SK-N-SH (cell line): ENCODE results near the gene POFUT2.

ENCODE experiments used
- FOSL2 ChIP-seq: IDR thresholded peaks from 2 replicates; pipeline ENCODE4 v1.4.0; 2012; ENCODE audit warnings: low read depth, mild to moderate bottlenecking, moderate library complexity, borderline replicate concordance
- GATA2 ChIP-seq: sonication (generic); formaldehyde crosslinking; IDR thresholded peaks from 2 replicates; pipeline ENCODE4 v1.5.0; 2020; ENCODE audit warnings: mild to moderate bottlenecking, missing genetic modification reagents
- RAD21 ChIP-seq: IDR thresholded peaks from 2 replicates; pipeline ENCODE4 v1.6.1; 2012; ENCODE audit warnings: mild to moderate bottlenecking, low read length
- SIN3A ChIP-seq: IDR thresholded peaks from 2 replicates; pipeline ENCODE4 v1.6.1; 2012; ENCODE audit warnings: low read depth, mild to moderate bottlenecking, low read length, moderate library complexity, borderline replicate concordance
- SMC3 ChIP-seq: IDR thresholded peaks from 2 replicates; pipeline ENCODE4 v1.6.1; 2012; ENCODE audit warnings: low read depth, low read length, improper control_type of control experiment
- TEAD4 ChIP-seq: IDR thresholded peaks from 2 replicates; pipeline ENCODE4 v1.4.0; 2012; ENCODE audit warnings: mild to moderate bottlenecking, borderline replicate concordance; ENCODE audit not compliant: insufficient read depth
- TF ChIP-seq, protein P1 (sequence below): fragments of 200-600 bp; sonication (generic); IDR thresholded peaks from 2 replicates; pipeline ENCODE4 v1.6.1; 2017; ENCODE audit warnings: antibody characterized with exemption, mild to moderate bottlenecking, moderate library complexity
- TF ChIP-seq, protein P2 (sequence below): IDR thresholded peaks from 2 replicates; pipeline ENCODE4 v1.4.0; 2012; ENCODE audit warnings: low read depth
- TF ChIP-seq, protein P3 (sequence below): IDR thresholded peaks from 2 replicates; pipeline ENCODE4 v1.4.0; 2012; ENCODE audit warnings: low read depth, borderline replicate concordance
- TF ChIP-seq, protein P4 (sequence below): fragments of 150-350 bp; IDR thresholded peaks from 2 replicates; pipeline ENCODE4 v1.6.1; 2016; ENCODE audit warnings: mild to moderate bottlenecking, low read depth, low read length
- TF ChIP-seq, protein P5 (sequence below): IDR thresholded peaks from 2 replicates; pipeline ENCODE4 v1.4.0; 2012; ENCODE audit warnings: low read depth, borderline replicate concordance

DNA sequence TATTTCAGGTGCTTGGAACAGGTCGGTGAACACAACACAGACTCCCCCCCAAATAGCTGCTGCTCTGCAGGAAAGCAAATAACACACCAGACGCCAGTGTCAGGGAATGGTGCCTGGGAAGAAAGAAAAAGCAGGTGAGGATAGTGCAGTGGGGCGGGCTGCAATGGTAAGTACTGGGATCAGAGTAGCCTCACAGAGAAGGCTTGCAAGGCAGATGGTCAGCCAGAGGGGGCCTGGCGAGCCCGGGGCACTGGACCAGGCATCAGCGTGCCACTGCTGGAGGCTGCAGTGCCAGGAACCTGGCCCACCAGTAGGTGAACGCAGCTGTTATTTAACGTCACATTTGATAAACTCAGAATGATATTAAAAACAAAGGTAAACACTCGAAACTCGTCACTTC lies 60.0 kb downstream of the POFUT2 start:
- TF ChIP-seq, protein P1, sequence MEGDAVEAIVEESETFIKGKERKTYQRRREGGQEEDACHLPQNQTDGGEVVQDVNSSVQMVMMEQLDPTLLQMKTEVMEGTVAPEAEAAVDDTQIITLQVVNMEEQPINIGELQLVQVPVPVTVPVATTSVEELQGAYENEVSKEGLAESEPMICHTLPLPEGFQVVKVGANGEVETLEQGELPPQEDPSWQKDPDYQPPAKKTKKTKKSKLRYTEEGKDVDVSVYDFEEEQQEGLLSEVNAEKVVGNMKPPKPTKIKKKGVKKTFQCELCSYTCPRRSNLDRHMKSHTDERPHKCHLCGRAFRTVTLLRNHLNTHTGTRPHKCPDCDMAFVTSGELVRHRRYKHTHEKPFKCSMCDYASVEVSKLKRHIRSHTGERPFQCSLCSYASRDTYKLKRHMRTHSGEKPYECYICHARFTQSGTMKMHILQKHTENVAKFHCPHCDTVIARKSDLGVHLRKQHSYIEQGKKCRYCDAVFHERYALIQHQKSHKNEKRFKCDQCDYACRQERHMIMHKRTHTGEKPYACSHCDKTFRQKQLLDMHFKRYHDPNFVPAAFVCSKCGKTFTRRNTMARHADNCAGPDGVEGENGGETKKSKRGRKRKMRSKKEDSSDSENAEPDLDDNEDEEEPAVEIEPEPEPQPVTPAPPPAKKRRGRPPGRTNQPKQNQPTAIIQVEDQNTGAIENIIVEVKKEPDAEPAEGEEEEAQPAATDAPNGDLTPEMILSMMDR = peak; percentile 27
- TF ChIP-seq, protein P2, sequence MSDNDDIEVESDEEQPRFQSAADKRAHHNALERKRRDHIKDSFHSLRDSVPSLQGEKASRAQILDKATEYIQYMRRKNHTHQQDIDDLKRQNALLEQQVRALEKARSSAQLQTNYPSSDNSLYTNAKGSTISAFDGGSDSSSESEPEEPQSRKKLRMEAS = no peak
- TF ChIP-seq, protein P3, sequence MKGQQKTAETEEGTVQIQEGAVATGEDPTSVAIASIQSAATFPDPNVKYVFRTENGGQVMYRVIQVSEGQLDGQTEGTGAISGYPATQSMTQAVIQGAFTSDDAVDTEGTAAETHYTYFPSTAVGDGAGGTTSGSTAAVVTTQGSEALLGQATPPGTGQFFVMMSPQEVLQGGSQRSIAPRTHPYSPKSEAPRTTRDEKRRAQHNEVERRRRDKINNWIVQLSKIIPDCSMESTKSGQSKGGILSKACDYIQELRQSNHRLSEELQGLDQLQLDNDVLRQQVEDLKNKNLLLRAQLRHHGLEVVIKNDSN = no peak
- TF ChIP-seq, protein P4, sequence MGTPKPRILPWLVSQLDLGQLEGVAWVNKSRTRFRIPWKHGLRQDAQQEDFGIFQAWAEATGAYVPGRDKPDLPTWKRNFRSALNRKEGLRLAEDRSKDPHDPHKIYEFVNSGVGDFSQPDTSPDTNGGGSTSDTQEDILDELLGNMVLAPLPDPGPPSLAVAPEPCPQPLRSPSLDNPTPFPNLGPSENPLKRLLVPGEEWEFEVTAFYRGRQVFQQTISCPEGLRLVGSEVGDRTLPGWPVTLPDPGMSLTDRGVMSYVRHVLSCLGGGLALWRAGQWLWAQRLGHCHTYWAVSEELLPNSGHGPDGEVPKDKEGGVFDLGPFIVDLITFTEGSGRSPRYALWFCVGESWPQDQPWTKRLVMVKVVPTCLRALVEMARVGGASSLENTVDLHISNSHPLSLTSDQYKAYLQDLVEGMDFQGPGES = no peak
- TF ChIP-seq RAD21 (no peak), FOSL2 (no peak), SMC3 (no peak), GATA2 (no peak), SIN3A (no peak), TEAD4 (no peak)
- TF ChIP-seq, protein P5, sequence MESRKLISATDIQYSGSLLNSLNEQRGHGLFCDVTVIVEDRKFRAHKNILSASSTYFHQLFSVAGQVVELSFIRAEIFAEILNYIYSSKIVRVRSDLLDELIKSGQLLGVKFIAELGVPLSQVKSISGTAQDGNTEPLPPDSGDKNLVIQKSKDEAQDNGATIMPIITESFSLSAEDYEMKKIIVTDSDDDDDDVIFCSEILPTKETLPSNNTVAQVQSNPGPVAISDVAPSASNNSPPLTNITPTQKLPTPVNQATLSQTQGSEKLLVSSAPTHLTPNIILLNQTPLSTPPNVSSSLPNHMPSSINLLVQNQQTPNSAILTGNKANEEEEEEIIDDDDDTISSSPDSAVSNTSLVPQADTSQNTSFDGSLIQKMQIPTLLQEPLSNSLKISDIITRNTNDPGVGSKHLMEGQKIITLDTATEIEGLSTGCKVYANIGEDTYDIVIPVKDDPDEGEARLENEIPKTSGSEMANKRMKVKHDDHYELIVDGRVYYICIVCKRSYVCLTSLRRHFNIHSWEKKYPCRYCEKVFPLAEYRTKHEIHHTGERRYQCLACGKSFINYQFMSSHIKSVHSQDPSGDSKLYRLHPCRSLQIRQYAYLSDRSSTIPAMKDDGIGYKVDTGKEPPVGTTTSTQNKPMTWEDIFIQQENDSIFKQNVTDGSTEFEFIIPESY = no peak
